Neuronal stem cell (in vitro differentiated cells): ENCODE results near the gene SUCLG2.

Experiments used
- DNase-seq: peaks from one replicate; pipeline ENCODE4 v3.0.0-alpha.2; 2013; ENCODE audit warnings: low spot score
- H2AFZ ChIP-seq: one replicate; pipeline ENCODE4 v1.6.1; 2013; ENCODE audit warnings: mild to moderate bottlenecking, low read length, inconsistent platforms
- H2AK5ac ChIP-seq: 2 replicates; pipeline ENCODE4 v1.6.1; 2013; ENCODE audit warnings: low read depth, mild to moderate bottlenecking, inconsistent platforms, low read length, moderate library complexity, mixed read lengths
- H2BK120ac ChIP-seq: 2 replicates; pipeline ENCODE4 v1.6.1; 2013; ENCODE audit warnings: low read depth, mild to moderate bottlenecking, inconsistent platforms, low read length, moderate library complexity, mixed read lengths
- H2BK12ac ChIP-seq: one replicate; pipeline ENCODE4 v1.6.1; 2013; ENCODE audit warnings: low read length, inconsistent platforms
- H2BK15ac ChIP-seq: 2 replicates; pipeline ENCODE4 v1.6.1; 2013; ENCODE audit warnings: mild to moderate bottlenecking, low read length, inconsistent platforms, mixed read lengths
- H2BK5ac ChIP-seq: one replicate; pipeline ENCODE4 v1.6.1; 2013; ENCODE audit warnings: inconsistent platforms, mild to moderate bottlenecking, low read length, moderate library complexity
- H3K14ac ChIP-seq: one replicate; pipeline ENCODE4 v1.6.1; 2013; ENCODE audit warnings: low read length, inconsistent platforms
- H3K18ac ChIP-seq: 2 replicates; pipeline ENCODE4 v1.6.1; 2013; ENCODE audit warnings: low read length, inconsistent platforms
- H3K23ac ChIP-seq: 2 replicates; pipeline ENCODE4 v1.6.1; 2013; ENCODE audit warnings: low read depth, mild to moderate bottlenecking, mixed read lengths, low read length, inconsistent platforms; ENCODE audit not compliant: poor library complexity
- H3K27ac ChIP-seq: replicated peaks from 3 replicates; pipeline ENCODE4 v1.5.1; 2013; ENCODE audit warnings: low read length, inconsistent platforms
- H3K27me3 ChIP-seq, 3 experiments: 2 replicates each; pipeline ENCODE4 v1.6.1; 2013; ENCODE audit warnings: low read length in 3 of 3, mild to moderate bottlenecking in 2 of 3, inconsistent platforms in 1 of 3, low read depth in 1 of 3, mixed read lengths in 1 of 3, moderate library complexity in 1 of 3; ENCODE audit not compliant: control insufficient read depth in 3 of 3, insufficient read depth in 3 of 3
- H3K36me3 ChIP-seq, 2 donors: replicated peaks in 1 of 2; 2 replicates each; pipeline ENCODE4 v1.6.1; 2013; ENCODE audit warnings: low read length in 2 of 2; ENCODE audit not compliant: control insufficient read depth in 2 of 2, insufficient read depth in 2 of 2
- H3K4ac ChIP-seq: 2 replicates; pipeline ENCODE4 v1.6.1; 2013; ENCODE audit warnings: inconsistent platforms, mild to moderate bottlenecking, low read length, moderate library complexity
- H3K4me1 ChIP-seq, 2 donors: 1 replicate in 1 of 2; 2 replicates in 1 of 2; pipeline ENCODE4 v1.6.1; 2013; ENCODE audit warnings: low read length in 2 of 2, low read depth in 1 of 2; ENCODE audit not compliant: control insufficient read depth in 2 of 2, insufficient read depth in 1 of 2
- H3K4me2 ChIP-seq: one replicate; pipeline ENCODE4 v1.6.1; 2013; ENCODE audit warnings: mild to moderate bottlenecking, low read length, inconsistent platforms; ENCODE audit not compliant: insufficient read depth, poor library complexity, severe bottlenecking
- H3K4me3 ChIP-seq, 2 donors: 2 replicates each; pipeline ENCODE4 v1.5.1; 2013; ENCODE audit warnings: low read length in 2 of 2, mild to moderate bottlenecking in 2 of 2, inconsistent platforms in 1 of 2, moderate library complexity in 1 of 2
- H3K79me1 ChIP-seq: one replicate; pipeline ENCODE4 v1.6.1; 2013; ENCODE audit warnings: low read depth, mild to moderate bottlenecking, inconsistent platforms, low read length, moderate library complexity
- H3K9ac ChIP-seq: one replicate; pipeline ENCODE4 v1.6.1; 2013; ENCODE audit warnings: mild to moderate bottlenecking, low read depth, low read length, inconsistent platforms; ENCODE audit not compliant: poor library complexity
- H3K9me3 ChIP-seq, 2 donors: replicated peaks in 1 of 2; 2 replicates each; pipeline versions ENCODE3 to v1.6.1; 2013; ENCODE audit warnings: low read length in 2 of 2, mild to moderate bottlenecking in 2 of 2, inconsistent platforms in 1 of 2, low read depth in 1 of 2, mixed read lengths in 1 of 2, moderate library complexity in 1 of 2; ENCODE audit not compliant: control insufficient read depth in 2 of 2, insufficient read depth in 1 of 2
- H4K8ac ChIP-seq: one replicate; pipeline ENCODE4 v1.6.1; 2013; ENCODE audit warnings: low read depth, mild to moderate bottlenecking, inconsistent platforms, low read length, moderate library complexity
- H4K91ac ChIP-seq: one replicate; pipeline ENCODE4 v1.6.1; 2013; ENCODE audit warnings: low read length, low read depth, mild to moderate bottlenecking, inconsistent platforms; ENCODE audit not compliant: poor library complexity
- WGBS, 2 donors: extraction: QIAGEN DNeasy Blood & Tissue Kit; methylation state at CpG; one replicate each; pipeline ENCODE4 v1.1.7; 2013; ENCODE audit warnings: missing lambda C conversion rate in 2 of 2, mixed read lengths in 1 of 2; ENCODE audit not compliant: insufficient read length in 2 of 2, insufficient replicate concordance in 1 of 2; ENCODE audit errors: extremely low coverage in 2 of 2; 5-methylcytosine and 5-hydroxymethylcytosine counted together

The SUCLG2 gene

DNA sequence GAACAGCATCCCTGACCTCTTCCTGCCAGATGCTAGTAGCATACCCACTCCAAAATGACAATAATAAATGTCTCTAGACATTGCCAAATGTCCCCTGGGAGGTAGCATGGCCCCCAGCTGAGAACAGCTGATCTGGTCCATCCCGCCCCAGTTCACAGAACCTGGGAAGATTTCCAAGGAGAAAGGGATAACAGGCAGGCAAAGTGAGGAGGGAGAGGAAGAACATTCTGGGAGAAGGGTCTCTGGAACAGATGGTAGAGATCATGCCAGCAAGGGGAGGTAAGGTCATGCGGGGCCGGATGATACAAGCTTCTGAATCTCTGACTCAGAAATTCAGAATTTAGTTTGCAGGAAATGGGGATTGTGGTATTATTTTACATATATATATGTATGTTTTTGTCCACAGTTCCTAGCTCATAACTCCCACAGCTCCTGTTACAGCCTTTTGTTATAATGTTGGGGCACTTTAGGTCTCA, 192.7 kb downstream of the SUCLG2 start:
- no peak overlapping the region for H3K27ac ChIP-seq
- H4K8ac ChIP-seq, result no peak overlapping the region
- H3K4ac ChIP-seq, result no peak overlapping the region
- DNase-seq, result no peak
- no peak overlapping the region for H4K91ac ChIP-seq
- no peaks in the 10 kb centered on the region for H3K79me1 ChIP-seq
- no peak overlapping the region for H2BK5ac ChIP-seq
- H3K4me1 ChIP-seq, result peaks cover 0 to 3% of the 10 kb centered on the region in 2 donors
- no CpG with 5 or more reads among the region's 3 CpGs for WGBS, 2 donors
- no peak overlapping the region for H3K14ac ChIP-seq
- H2AFZ ChIP-seq, result no peak overlapping the region
- H3K18ac ChIP-seq, result no peak overlapping the region
- no peak overlapping the region for H2BK15ac ChIP-seq
- no peak overlapping the region for H2AK5ac ChIP-seq
- no peak overlapping the region for H2BK12ac ChIP-seq
- no peak overlapping the region for H3K4me2 ChIP-seq
- H3K9me3 ChIP-seq, result no peaks in the 10 kb centered on the region
- no peak overlapping the region for H2BK120ac ChIP-seq
- no peak overlapping the region for H3K9ac ChIP-seq
- no peak overlapping the region for H3K4me3 ChIP-seq
- H3K27me3 ChIP-seq, result no peaks in the 10 kb centered on the region
- no peaks in the 10 kb centered on the region for H3K36me3 ChIP-seq
- H3K23ac ChIP-seq, result no peak overlapping the region

DNA sequence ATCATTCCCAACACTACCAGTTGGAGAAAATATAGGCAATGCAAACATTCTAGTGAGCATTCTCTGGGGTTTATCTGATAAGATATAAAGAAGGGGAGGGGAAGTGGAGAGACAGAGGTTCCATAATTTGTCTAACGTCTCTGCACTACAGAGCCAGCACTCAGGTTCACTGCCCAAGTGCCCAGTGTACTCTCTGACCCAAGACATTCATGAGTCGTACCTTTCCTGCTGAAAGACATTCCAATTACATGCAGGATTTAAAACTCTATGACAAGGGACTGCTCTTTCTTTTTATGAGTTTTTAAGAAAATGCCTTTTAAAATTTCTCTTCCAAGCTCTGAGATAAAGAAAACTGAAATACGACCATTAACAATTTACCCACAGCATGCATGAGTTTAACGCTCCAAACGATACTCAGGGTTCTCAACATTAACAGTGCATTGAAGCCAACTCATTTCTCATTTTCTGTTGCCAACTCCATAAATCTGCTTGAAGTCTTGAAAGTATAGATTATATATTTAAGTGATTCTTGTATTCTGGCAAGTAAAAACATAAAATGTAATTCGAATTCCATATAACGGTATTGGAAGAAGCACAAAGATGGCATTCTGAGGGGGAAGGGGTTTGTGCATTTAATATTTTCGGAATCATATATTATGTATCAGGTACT, 193.4 kb downstream of the SUCLG2 start:
- Histone ChIP-seq H2BK120ac (no peak overlapping the region), H3K36me3 (no peaks in the 10 kb centered on the region), H3K9me3 (no peaks in the 10 kb centered on the region), H3K9ac (no peak overlapping the region), H3K27me3 (no peaks in the 10 kb centered on the region), H2BK12ac (no peak overlapping the region), H3K4me2 (no peak overlapping the region), H2BK15ac (no peak overlapping the region), H2BK5ac (no peak overlapping the region), H3K23ac (no peak overlapping the region), H2AFZ (no peak overlapping the region), H3K4me1 (peaks cover 0 to 3% of the 10 kb centered on the region in 2 donors), H3K18ac (no peak overlapping the region), H3K27ac (no peak overlapping the region), H4K91ac (no peak overlapping the region), H3K14ac (no peak overlapping the region), H3K4me3 (no peak overlapping the region), H3K79me1 (no peaks in the 10 kb centered on the region), H4K8ac (no peak overlapping the region), H3K4ac (no peak overlapping the region), H2AK5ac (no peak overlapping the region)
- DNase-seq, result no peak
- WGBS, 2 donors, result no CpG with 5 or more reads among the region's 8 CpGs

DNA sequence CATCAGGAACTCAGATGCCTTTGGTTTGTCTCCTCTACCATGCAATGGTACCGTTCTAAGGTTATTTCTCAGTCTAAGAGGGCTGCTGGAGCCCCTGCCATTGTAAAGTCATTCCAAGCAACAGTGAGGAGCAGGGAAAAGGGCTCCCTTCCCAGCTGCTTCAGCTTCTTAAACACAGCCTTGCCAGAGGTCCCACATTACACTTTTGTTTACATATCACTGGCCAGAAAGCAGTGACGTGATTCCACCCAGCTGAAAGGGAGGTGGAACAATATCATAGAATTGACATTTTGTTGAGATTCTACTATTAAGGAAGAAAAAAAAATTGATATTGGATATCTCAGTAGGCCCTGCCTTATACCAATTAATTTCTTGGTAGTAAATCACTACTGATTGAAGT, 194.6 kb downstream of the SUCLG2 start:
- Histone ChIP-seq H3K18ac (no peak overlapping the region), H3K27me3 (no peaks in the 10 kb centered on the region), H3K4me2 (no peak overlapping the region), H3K9ac (no peak overlapping the region), H3K27ac (no peak overlapping the region), H3K79me1 (no peaks in the 10 kb centered on the region), H4K8ac (no peak overlapping the region), H2BK120ac (no peak overlapping the region), H2AK5ac (no peak overlapping the region), H3K9me3 (no peaks in the 10 kb centered on the region), H3K4me3 (no peak overlapping the region), H2BK5ac (no peak overlapping the region), H2AFZ (no peak overlapping the region), H2BK12ac (no peak overlapping the region), H3K4me1 (no peaks in the 10 kb centered on the region), H3K36me3 (no peaks in the 10 kb centered on the region), H2BK15ac (no peak overlapping the region), H3K4ac (no peak overlapping the region), H3K23ac (no peak overlapping the region), H3K14ac (no peak overlapping the region), H4K91ac (no peak overlapping the region)
- no peak for DNase-seq
- no CpG with 5 or more reads among the region's 2 CpGs for WGBS, 2 donors

DNA sequence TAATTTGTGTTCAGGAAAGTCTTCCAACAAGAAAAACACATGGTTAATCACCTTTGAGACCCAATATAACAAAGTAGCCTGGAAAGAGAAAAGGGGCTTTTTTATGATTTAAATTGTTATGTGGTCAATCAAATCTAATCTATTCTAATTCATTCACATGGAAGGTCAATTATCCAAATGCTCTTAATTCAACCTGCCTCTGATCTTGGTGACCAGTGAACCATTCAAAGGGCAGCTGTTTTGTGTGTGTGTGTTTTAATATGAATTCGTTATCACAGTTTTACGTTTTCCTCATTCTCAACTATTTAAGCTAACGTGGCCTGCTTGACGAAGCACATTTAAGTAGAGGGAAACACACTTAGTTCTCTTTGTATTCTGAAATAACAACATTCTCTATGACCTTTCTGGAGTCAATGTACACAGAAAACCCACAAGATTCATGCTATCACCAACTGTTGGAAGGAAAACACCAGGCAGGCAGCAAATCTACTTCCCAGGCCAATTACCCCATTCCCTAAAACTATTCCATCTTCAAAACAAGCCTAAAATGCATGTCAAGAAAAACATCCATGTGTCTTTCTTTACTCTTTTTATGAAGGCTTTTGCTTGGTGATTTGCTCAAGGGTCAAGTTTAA, 195.4 kb downstream of the SUCLG2 start:
- H3K4ac ChIP-seq, result no peak overlapping the region
- H3K4me1 ChIP-seq, result no peaks in the 10 kb centered on the region
- no peak overlapping the region for H3K18ac ChIP-seq
- no peak overlapping the region for H4K8ac ChIP-seq
- no peaks in the 10 kb centered on the region for H3K79me1 ChIP-seq
- no peaks in the 10 kb centered on the region for H3K36me3 ChIP-seq
- H2BK15ac ChIP-seq, result no peak overlapping the region
- DNase-seq, result no peak
- H2BK5ac ChIP-seq, result no peak overlapping the region
- H3K27ac ChIP-seq, result no peak overlapping the region
- no peak overlapping the region for H3K14ac ChIP-seq
- no peak overlapping the region for H3K9ac ChIP-seq
- H2AK5ac ChIP-seq, result no peak overlapping the region
- no peak overlapping the region for H3K4me3 ChIP-seq
- H3K4me2 ChIP-seq, result no peak overlapping the region
- no peaks in the 10 kb centered on the region for H3K9me3 ChIP-seq
- H3K27me3 ChIP-seq, result no peaks in the 10 kb centered on the region
- H2AFZ ChIP-seq, result no peak overlapping the region
- WGBS, 2 donors, result no CpG with 5 or more reads among the region's 4 CpGs
- no peak overlapping the region for H4K91ac ChIP-seq
- no peak overlapping the region for H3K23ac ChIP-seq
- no peak overlapping the region for H2BK12ac ChIP-seq
- H2BK120ac ChIP-seq, result no peak overlapping the region
